RWPE2 (cell line): ENCODE results near the gene DAAM2.

ENCODE experiments used
- ATAC-seq: fragments of 200-7000 bp; cut with Tn5 transposase; 3 replicates; pipeline ENCODE4 v1.9.1; 2021; ENCODE audit warnings: low read depth
- DNase-seq: peaks from one replicate; pipeline ENCODE4 v3.0.0-alpha.2; 2020; ENCODE audit warnings: low spot score
- H3K27ac ChIP-seq: fragments of 450-650 bp; 2 replicates; pipeline ENCODE4 v1.5.1; 2017; ENCODE audit warnings: mild to moderate bottlenecking; ENCODE audit not compliant: poor library complexity, severe bottlenecking
- H3K27me3 ChIP-seq: fragments of 250-450 bp; sonication (Bioruptor Pico); 2 replicates; pipeline ENCODE4 v1.5.1; 2021; ENCODE audit warnings: mild to moderate bottlenecking, moderate library complexity; ENCODE audit not compliant: insufficient read depth, poor library complexity, severe bottlenecking
- H3K36me3 ChIP-seq: fragments of 250-450 bp; sonication (Bioruptor Pico); 2 replicates; pipeline ENCODE4 v1.5.1; 2020; ENCODE audit warnings: low read depth, mild to moderate bottlenecking, moderate library complexity
- H3K4me1 ChIP-seq: fragments of 250-450 bp; sonication (Bioruptor Pico); 2 replicates; pipeline ENCODE4 v1.5.1; 2021; ENCODE audit warnings: mild to moderate bottlenecking, moderate library complexity; ENCODE audit not compliant: insufficient read depth, poor library complexity, severe bottlenecking
- H3K4me3 ChIP-seq: fragments of 250-450 bp; sonication (Bioruptor Pico); 2 replicates; pipeline ENCODE4 v1.5.1; 2021; ENCODE audit warnings: mild to moderate bottlenecking, moderate library complexity; ENCODE audit not compliant: severe bottlenecking
- H3K9me3 ChIP-seq: fragments of 250-450 bp; sonication (Bioruptor Pico); 2 replicates; pipeline ENCODE4 v1.5.1; 2021; ENCODE audit warnings: mild to moderate bottlenecking, moderate library complexity; ENCODE audit not compliant: severe bottlenecking
- CTCF ChIP-seq: fragments of 450-650 bp; IDR thresholded peaks from one replicate; pipeline ENCODE4 v1.5.1; 2017; ENCODE audit warnings: mild to moderate bottlenecking, moderate library complexity; ENCODE audit not compliant: poor library complexity, severe bottlenecking

Gene DAAM2

GRCh38 chr6:39887692-39888450 is 95.7 kb downstream of the DAAM2 start:
- ATAC-seq (peak; percentile 83), DNase-seq (no peak)
- Histone ChIP-seq H3K36me3 (no peaks in the 10 kb centered on the region), H3K4me1 (no peaks in the 10 kb centered on the region), H3K4me3 (no peak overlapping the region), H3K27ac (no peak overlapping the region), H3K27me3 (no peaks in the 10 kb centered on the region), H3K9me3 (no peaks in the 10 kb centered on the region)
- TF ChIP-seq CTCF, result no peak

- H3K4me3 ChIP-seq, result no peak overlapping the region
- H3K27ac ChIP-seq, result no peak overlapping the region
- no peaks in the 10 kb centered on the region for H3K36me3 ChIP-seq
- no peaks in the 10 kb centered on the region for H3K9me3 ChIP-seq
- no peak for TF ChIP-seq CTCF
- no peaks in the 10 kb centered on the region for H3K27me3 ChIP-seq
- ATAC-seq (no peak), DNase-seq (no peak)
- no peaks in the 10 kb centered on the region for H3K4me1 ChIP-seq
These were observed 97.1 kb downstream of the DAAM2 start for GRCh38 chr6:39889229-39889628.

GRCh38 chr6:39891353-39891752 is 99.2 kb downstream of the DAAM2 start:
- H3K4me3 ChIP-seq, result no peak overlapping the region
- H3K9me3 ChIP-seq, result no peaks in the 10 kb centered on the region
- H3K4me1 ChIP-seq, result no peaks in the 10 kb centered on the region
- no peaks in the 10 kb centered on the region for H3K27me3 ChIP-seq
- no peak for TF ChIP-seq CTCF
- DNase-seq (no peak), ATAC-seq (no peak)
- H3K36me3 ChIP-seq, result no peaks in the 10 kb centered on the region
- H3K27ac ChIP-seq, result no peak overlapping the region

GRCh38 chr6:39891976-39892375 is 99.8 kb downstream of the DAAM2 start:
- DNase-seq (no peak), ATAC-seq (no peak)
- TF ChIP-seq CTCF, result no peak
- Histone ChIP-seq H3K36me3 (no peaks in the 10 kb centered on the region), H3K27ac (no peak overlapping the region), H3K4me3 (no peak overlapping the region), H3K4me1 (no peaks in the 10 kb centered on the region), H3K9me3 (no peaks in the 10 kb centered on the region), H3K27me3 (no peaks in the 10 kb centered on the region)

GRCh38 chr6:39892490-39893129 is 100.4 kb downstream of the DAAM2 start:
- Histone ChIP-seq H3K9me3 (no peaks in the 10 kb centered on the region), H3K27me3 (no peaks in the 10 kb centered on the region), H3K36me3 (no peaks in the 10 kb centered on the region), H3K4me3 (no peak overlapping the region), H3K4me1 (no peaks in the 10 kb centered on the region), H3K27ac (no peak overlapping the region)
- DNase-seq (no peak), ATAC-seq (peak; percentile 56)
- peak; percentile 25 for TF ChIP-seq CTCF
